GM21390 (cell line): ENCODE results near the gene COX14.
A peak's percentile ranks its signal among the peaks of the same experiment; 100 is the strongest.
"Not testable (repeated sequence)": the region's sequence is repeated elsewhere in the genome, so short reads cannot be mapped to it uniquely, and the experiment has no call there.

Experiments used
- ATAC-seq: cut with Tn5 transposase; IDR thresholded peaks from one replicate; pipeline ENCODE4 v1.9.1; 2021; ENCODE audit not compliant: unreplicated experiment

Gene COX14

GRCh38 chr12:50111693-50112455 is at the start of gene COX14:
TSS of gene COX14 (plus strand) at chr12:50112236. CDS start at chr12:50120044, 7,808 bp downstream.
- ATAC-seq: peak; percentile 79

GRCh38 chr12:50062728-50063460 is 49.1 kb upstream of the COX14 start:
- ATAC-seq: no peak

- ATAC-seq: no peak
These were observed 46.2 kb upstream of the COX14 start for GRCh38 chr12:50065726-50066310.

- ATAC-seq: no peak
These were observed 45.6 kb upstream of the COX14 start for GRCh38 chr12:50066402-50066801.

GRCh38 chr12:50069069-50069468 is 43.0 kb upstream of the COX14 start:
- no peak for ATAC-seq

- ATAC-seq: no peak
These were observed 42.5 kb upstream of the COX14 start for GRCh38 chr12:50069539-50069938.

GRCh38 chr12:50070314-50071060 is 41.5 kb upstream of the COX14 start:
- no peak for ATAC-seq

- ATAC-seq: no peak
These were observed 39.7 kb upstream of the COX14 start for GRCh38 chr12:50072198-50072907.

GRCh38 chr12:50073206-50073605 is 38.8 kb upstream of the COX14 start:
- ATAC-seq: no peak

- no peak for ATAC-seq
These were observed 38.3 kb upstream of the COX14 start for GRCh38 chr12:50073712-50074111.

GRCh38 chr12:50074936-50075807 is 36.9 kb upstream of the COX14 start:
- ATAC-seq: peak; percentile 89

GRCh38 chr12:50075808-50076170 is 36.2 kb upstream of the COX14 start:
- no peak for ATAC-seq

- no peak for ATAC-seq
These were observed 34.9 kb upstream of the COX14 start for GRCh38 chr12:50077099-50077498.

GRCh38 chr12:50078281-50078680 is 33.8 kb upstream of the COX14 start:
- no peak for ATAC-seq

GRCh38 chr12:50079771-50080170 is 32.3 kb upstream of the COX14 start:
- ATAC-seq: no peak

- ATAC-seq: no peak
These were observed 30.8 kb upstream of the COX14 start for GRCh38 chr12:50081096-50081808.

- no peak for ATAC-seq
These were observed 29.4 kb upstream of the COX14 start for GRCh38 chr12:50082644-50083043.

- no peak for ATAC-seq
These were observed 28.7 kb upstream of the COX14 start for GRCh38 chr12:50083301-50083700.

- not testable (repeated sequence) for ATAC-seq
These were observed 27.6 kb upstream of the COX14 start for GRCh38 chr12:50084409-50084774.
